ENCODE measurements around the gene CCIN. TPM values are rescaled to one million over a fixed set of nuclear protein-coding genes. Genes with fewer than 3 reads are reported as not detected.

CCIN gene
- total and polyA plus RNA-seq, 2 of the 13 experiments (the other 11 are each of a cell fraction or from before 2014, with no cell fraction given): not detected

- TF ChIP-seq SNAPC4 (CRISPR knock-in tag; IDR thresholded peaks at IDR 0.05) (no peak), ZNF101 (CRISPR knock-in tag; IDR thresholded peaks at IDR 0.05; ENCODE audit: borderline replicate concordance, low read depth) (no peak), SP2 (CRISPR knock-in tag; IDR thresholded peaks at IDR 0.05) (no peak), ZNF772 (CRISPR knock-in tag; IDR thresholded peaks at IDR 0.05) (no peak)
Measured at GRCh38 chr9:36218411-36218901, 49.3 kb downstream of the CCIN start (continued).

Other genes starting within 250 kb of the CCIN start
- gene OR2S2, start 211.2 kb upstream of the CCIN start, total RNA-seq (2016; rRNA removed; fragmentation: Illumina TruSeq; extraction: Trizol): not detected in 2 replicates
- not detected in 2 replicates for gene OR2S2, start 211.2 kb upstream of the CCIN start, polyA plus RNA-seq (2011; rRNA removed)
- 2.3 and 3.1 TPM in 2 replicates for gene RECK, start 132.5 kb upstream of the CCIN start, total RNA-seq (2016; rRNA removed; fragmentation: Illumina TruSeq; extraction: Trizol)
- gene RECK, start 132.5 kb upstream of the CCIN start, polyA plus RNA-seq (2011; rRNA removed): 4.8 and 5.1 TPM in 2 replicates
- 0.27 and 0.42 TPM in 2 replicates for gene GLIPR2, start 32.7 kb upstream of the CCIN start, total RNA-seq (2016; rRNA removed; fragmentation: Illumina TruSeq; extraction: Trizol)
- gene GLIPR2, start 32.7 kb upstream of the CCIN start, polyA plus RNA-seq (2011; rRNA removed): 0.08 and 0.29 TPM in 2 replicates
- gene CLTA, start 21.5 kb downstream of the CCIN start, total RNA-seq (2016; rRNA removed; fragmentation: Illumina TruSeq; extraction: Trizol): 222 and 227 TPM in 2 replicates
- gene CLTA, start 21.5 kb downstream of the CCIN start, polyA plus RNA-seq (2011; rRNA removed): 110 and 143 TPM in 2 replicates
- 24.1 and 38.8 TPM in 2 replicates for gene GNE, start 89.1 kb downstream of the CCIN start, total RNA-seq (2016; rRNA removed; fragmentation: Illumina TruSeq; extraction: Trizol)
- 15.9 and 16.1 TPM in 2 replicates for gene GNE, start 89.1 kb downstream of the CCIN start, polyA plus RNA-seq (2011; rRNA removed)
- gene RNF38, start 230.9 kb downstream of the CCIN start, total RNA-seq (2016; rRNA removed; fragmentation: Illumina TruSeq; extraction: Trizol): 9.1 and 16.2 TPM in 2 replicates
- 24.8 and 32.1 TPM in 2 replicates for gene RNF38, start 230.9 kb downstream of the CCIN start, polyA plus RNA-seq (2011; rRNA removed)

All from HepG2 (cell line).